Stimulated activated effector memory CD8-positive, alpha-beta T cell treated with anti-CD3 and anti-CD28 coated beads, Interleukin-12 subunit alpha, Interleukin-12 subunit beta, amount 100 ng/mL, for 72 hours (primary cell): ENCODE results near the gene WDR88.
"Not testable (repeated sequence)": the region's sequence is repeated elsewhere in the genome, so short reads cannot be mapped to it uniquely, and the experiment has no call there.

ENCODE experiments used
- ATAC-seq: fragments of 150-1000 bp; cut with Tn5 transposase; 2 replicates; pipeline ENCODE4 v1.10.0; 2021
- DNase-seq, 2 donors: peaks; one replicate each; pipeline ENCODE4 v3.0.0; 2021 to 2022; ENCODE audit warnings: low spot score in 2 of 2
- H3K27ac Mint-ChIP-seq: one replicate; pipeline ENCODE4 v1.8.0; 2022; ENCODE audit warnings: mild to moderate bottlenecking, mixed read lengths
- H3K36me3 Mint-ChIP-seq: one replicate; pipeline ENCODE4 v1.8.0; 2022; ENCODE audit warnings: mild to moderate bottlenecking, mixed read lengths
- H3K4me1 Mint-ChIP-seq: one replicate; pipeline ENCODE4 v1.8.0; 2022; ENCODE audit warnings: mixed read lengths
- H3K4me3 Mint-ChIP-seq: one replicate; pipeline ENCODE4 v1.8.0; 2022; ENCODE audit warnings: mild to moderate bottlenecking, mixed read lengths
- H3K9me3 Mint-ChIP-seq: one replicate; pipeline ENCODE4 v1.8.0; 2022; ENCODE audit warnings: mixed read lengths

The WDR88 gene

GRCh38 chr19:33150852-33151518 is 19.1 kb downstream of the WDR88 start:
- Mint-ChIP-seq H3K4me3 (no peak overlapping the region), H3K4me1 (no peaks in the 10 kb centered on the region), H3K27ac (peak overlapping the region; percentile 44), H3K36me3 (no peaks in the 10 kb centered on the region), H3K9me3 (no peaks in the 10 kb centered on the region)
- ATAC-seq (no peak), DNase-seq (no peak)

- ATAC-seq, result no peak
- no peak overlapping the region for H3K4me3 Mint-ChIP-seq
- no peak for DNase-seq
- no peak overlapping the region for H3K27ac Mint-ChIP-seq
- H3K4me1 Mint-ChIP-seq, result no peaks in the 10 kb centered on the region
- no peaks in the 10 kb centered on the region for H3K9me3 Mint-ChIP-seq
- H3K36me3 Mint-ChIP-seq, result no peaks in the 10 kb centered on the region
Measured at GRCh38 chr19:33152176-33152575, 20.3 kb downstream of the WDR88 start.

GRCh38 chr19:33152625-33153024 is 20.7 kb downstream of the WDR88 start:
- not testable (repeated sequence) for H3K4me1 Mint-ChIP-seq, H3K9me3 Mint-ChIP-seq, H3K36me3 Mint-ChIP-seq

GRCh38 chr19:33154313-33154712 is 22.4 kb downstream of the WDR88 start:
- not testable (repeated sequence) for H3K4me3 Mint-ChIP-seq, DNase-seq, ATAC-seq, H3K9me3 Mint-ChIP-seq, H3K27ac Mint-ChIP-seq, H3K36me3 Mint-ChIP-seq
- peaks cover 14% of the 10 kb centered on the region for H3K4me1 Mint-ChIP-seq

More at GRCh38 chr19:33152625-33153024, 20.7 kb downstream of the WDR88 start:
- not testable (repeated sequence) for H3K4me3 Mint-ChIP-seq, ATAC-seq, DNase-seq, H3K27ac Mint-ChIP-seq

- Mint-ChIP-seq H3K27ac (no peak overlapping the region), H3K9me3 (no peaks in the 10 kb centered on the region), H3K4me3 (no peak overlapping the region), H3K36me3 (peaks cover 6% of the 10 kb centered on the region), H3K4me1 (peaks cover 30% of the 10 kb centered on the region)
- ATAC-seq (no peak), DNase-seq (no peak)
Measured at GRCh38 chr19:33156334-33156733, 24.4 kb downstream of the WDR88 start.

- ATAC-seq, result no peak
- Mint-ChIP-seq H3K27ac (peak overlapping the region; percentile 60), H3K9me3 (no peaks in the 10 kb centered on the region), H3K4me1 (peaks cover 39% of the 10 kb centered on the region), H3K4me3 (no peak overlapping the region), H3K36me3 (peaks cover 6% of the 10 kb centered on the region)
- DNase-seq, result no peak
Measured at GRCh38 chr19:33157906-33158305, 26.0 kb downstream of the WDR88 start.

GRCh38 chr19:33158365-33158764 is 26.5 kb downstream of the WDR88 start:
- no peak overlapping the region for H3K4me3 Mint-ChIP-seq
- peaks cover 39% of the 10 kb centered on the region for H3K4me1 Mint-ChIP-seq
- peak overlapping the region; percentile 60 for H3K27ac Mint-ChIP-seq
- H3K36me3 Mint-ChIP-seq, result peaks cover 6% of the 10 kb centered on the region
- no peak for ATAC-seq
- no peak for DNase-seq
- no peaks in the 10 kb centered on the region for H3K9me3 Mint-ChIP-seq

GRCh38 chr19:33159149-33159548 is 27.2 kb downstream of the WDR88 start:
- H3K4me1 Mint-ChIP-seq, result peaks cover 39% of the 10 kb centered on the region
- ATAC-seq (no peak), DNase-seq (no peak)
- H3K36me3 Mint-ChIP-seq, result peaks cover 6% of the 10 kb centered on the region
- H3K27ac Mint-ChIP-seq, result no peak overlapping the region
- H3K4me3 Mint-ChIP-seq, result no peak overlapping the region
- H3K9me3 Mint-ChIP-seq, result no peaks in the 10 kb centered on the region

- Mint-ChIP-seq H3K4me1 (peaks cover 39% of the 10 kb centered on the region), H3K27ac (peak overlapping the region; percentile 81), H3K9me3 (no peaks in the 10 kb centered on the region), H3K4me3 (peak overlapping the region; percentile 52), H3K36me3 (peaks cover 6% of the 10 kb centered on the region)
- ATAC-seq (no peak), DNase-seq (no peak)
Measured at GRCh38 chr19:33159893-33160292, 28.0 kb downstream of the WDR88 start.

- peaks cover 39% of the 10 kb centered on the region for H3K4me1 Mint-ChIP-seq
- ATAC-seq (no peak), DNase-seq (no peak)
- peak overlapping the region; percentile 52 for H3K4me3 Mint-ChIP-seq
- no peaks in the 10 kb centered on the region for H3K9me3 Mint-ChIP-seq
- peaks cover 6% of the 10 kb centered on the region for H3K36me3 Mint-ChIP-seq
- H3K27ac Mint-ChIP-seq, result peak overlapping the region; percentile 81
Measured at GRCh38 chr19:33161201-33161600, 29.3 kb downstream of the WDR88 start.

- DNase-seq, result no peak
- Mint-ChIP-seq H3K36me3 (peaks cover 11% of the 10 kb centered on the region), H3K4me3 (no peak overlapping the region), H3K4me1 (peaks cover 31% of the 10 kb centered on the region), H3K9me3 (peaks cover 4% of the 10 kb centered on the region), H3K27ac (no peak overlapping the region)
- ATAC-seq, result no peak
Measured at GRCh38 chr19:33163481-33163880, 31.6 kb downstream of the WDR88 start.

- ATAC-seq, DNase-seq, H3K27ac Mint-ChIP-seq, H3K36me3 Mint-ChIP-seq, H3K9me3 Mint-ChIP-seq, H3K4me3 Mint-ChIP-seq: not testable (repeated sequence)
- H3K4me1 Mint-ChIP-seq, result peaks cover 21% of the 10 kb centered on the region
Measured at GRCh38 chr19:33166037-33166436, 34.1 kb downstream of the WDR88 start.

GRCh38 chr19:33167438-33167837 is 35.5 kb downstream of the WDR88 start:
- peaks cover 5% of the 10 kb centered on the region for H3K36me3 Mint-ChIP-seq

GRCh38 chr19:33168528-33168927 is 36.6 kb downstream of the WDR88 start:
- Mint-ChIP-seq H3K36me3 (peaks cover 5% of the 10 kb centered on the region), H3K4me1 (peaks cover 20% of the 10 kb centered on the region), H3K27ac (no peak overlapping the region), H3K9me3 (peaks cover 4% of the 10 kb centered on the region), H3K4me3 (no peak overlapping the region)
- ATAC-seq (no peak), DNase-seq (no peak)

More at GRCh38 chr19:33167438-33167837, 35.5 kb downstream of the WDR88 start:
- Mint-ChIP-seq H3K27ac (no peak overlapping the region), H3K9me3 (peaks cover 4% of the 10 kb centered on the region), H3K4me3 (no peak overlapping the region), H3K4me1 (peaks cover 16% of the 10 kb centered on the region)
- DNase-seq (no peak), ATAC-seq (no peak)

GRCh38 chr19:33171222-33171795 is 39.4 kb downstream of the WDR88 start:
- DNase-seq (no peak), ATAC-seq (no peak)
- Mint-ChIP-seq H3K9me3 (peaks cover 4% of the 10 kb centered on the region), H3K4me1 (peaks cover 33% of the 10 kb centered on the region), H3K36me3 (peaks cover 18% of the 10 kb centered on the region), H3K4me3 (no peak overlapping the region), H3K27ac (no peak overlapping the region)

GRCh38 chr19:33171916-33172359 is 40.0 kb downstream of the WDR88 start:
- H3K36me3 Mint-ChIP-seq, result peaks cover 24% of the 10 kb centered on the region
- peaks cover 40% of the 10 kb centered on the region for H3K4me1 Mint-ChIP-seq
- no peak overlapping the region for H3K27ac Mint-ChIP-seq
- H3K4me3 Mint-ChIP-seq, result no peak overlapping the region
- H3K9me3 Mint-ChIP-seq, result peaks cover 4% of the 10 kb centered on the region
- ATAC-seq (no peak), DNase-seq (no peak)
